GM19099 (cell line): ENCODE data around the gene MMUT.

Experiments
- POLR2A ChIP-seq: IDR thresholded peaks from 3 replicates; pipeline ENCODE4 v1.6.1; 2011; ENCODE audit warnings: low read depth; ENCODE audit not compliant: insufficient read length; ENCODE audit errors: extremely low read depth

The MMUT gene

DNA sequence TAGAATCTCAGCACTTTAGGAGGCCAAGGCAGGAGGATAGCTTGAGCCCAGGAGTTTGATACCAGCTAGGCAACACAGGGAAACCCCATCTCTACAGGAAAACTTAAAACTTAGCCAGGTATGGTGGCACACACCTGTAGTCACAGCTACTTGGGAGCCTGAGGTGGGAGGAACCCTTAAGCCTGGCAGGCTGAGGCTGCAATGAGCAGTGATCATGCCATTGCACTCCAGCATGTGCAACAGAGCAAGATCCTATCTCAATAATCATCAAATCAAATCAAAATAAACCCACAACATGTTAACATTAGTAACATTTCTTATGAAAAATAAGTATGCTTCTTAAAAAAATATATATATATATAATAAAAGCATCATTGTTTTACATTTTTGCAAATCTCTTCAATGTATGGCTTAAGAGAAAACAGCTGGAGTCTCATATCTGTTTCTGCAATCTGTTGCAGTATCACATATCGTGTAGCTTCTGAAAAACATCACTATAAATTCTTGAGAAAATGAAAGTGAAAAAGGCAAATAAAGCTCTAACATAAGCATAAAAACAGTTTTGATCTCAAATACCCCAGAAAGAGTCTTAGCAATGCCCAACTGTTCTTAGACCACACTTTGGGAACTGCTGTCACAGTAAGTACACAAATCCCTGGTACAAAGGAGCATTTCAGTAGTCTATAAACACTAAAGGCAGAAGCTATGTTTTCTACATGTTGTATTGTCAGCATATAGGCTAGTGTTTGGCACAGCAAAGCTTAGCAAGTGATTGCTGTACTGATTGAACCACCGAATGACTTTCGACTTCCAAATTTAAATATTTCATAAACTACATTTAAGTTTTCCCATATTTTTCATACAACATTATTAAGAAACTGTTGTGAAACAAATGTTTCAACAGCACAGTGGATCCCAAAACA lies 8.0 kb downstream of the MMUT start:
- TF ChIP-seq POLR2A = no peak

- no peak for TF ChIP-seq POLR2A
Measured at GRCh38 chr6:49453221-49453620, 9.8 kb downstream of the MMUT start.

DNA sequence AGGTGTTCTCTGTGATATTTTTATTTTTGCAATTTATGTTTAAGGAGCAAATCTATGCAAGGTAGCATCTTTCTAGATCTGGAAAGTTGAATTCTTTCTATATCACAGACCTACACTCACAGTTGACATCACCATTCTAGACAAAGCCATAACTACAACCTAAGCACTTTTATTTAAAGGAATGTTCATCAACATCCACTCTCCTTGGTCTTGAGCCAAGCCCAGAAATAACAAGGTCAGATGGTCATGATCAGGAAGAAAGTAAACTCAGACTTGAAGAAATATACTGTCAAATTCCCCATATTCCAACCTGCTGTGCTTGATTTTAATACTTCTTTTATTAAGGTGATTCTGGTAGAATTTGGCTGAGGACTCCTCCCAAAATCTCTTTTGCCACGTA lies 32.2 kb downstream of the MMUT start:
- no peak for TF ChIP-seq POLR2A

- no peak for TF ChIP-seq POLR2A
Measured at GRCh38 chr6:49430187-49430586, 32.9 kb downstream of the MMUT start.

DNA sequence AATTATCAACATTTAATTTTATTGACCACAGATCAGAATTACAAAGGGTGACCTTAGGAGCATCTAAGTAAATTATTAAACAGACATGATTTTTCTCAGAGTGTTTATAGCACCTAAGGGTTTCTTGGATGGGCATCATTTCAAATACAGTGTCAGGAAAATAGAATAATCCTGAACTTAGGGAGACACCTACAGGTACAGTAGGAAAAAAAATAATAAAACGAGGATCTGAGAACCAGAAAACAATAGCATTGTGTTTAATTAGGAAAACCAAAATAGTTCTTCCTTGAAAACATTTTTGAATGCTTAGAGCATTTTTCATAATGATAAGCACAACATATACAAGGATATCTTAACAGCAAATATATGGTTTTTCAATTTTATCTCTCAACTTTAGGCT lies 39.2 kb downstream of the MMUT start:
- TF ChIP-seq POLR2A = no peak

GRCh38 chr6:49416195-49416594 lies 46.9 kb downstream of the MMUT start:
- TF ChIP-seq POLR2A = no peak

- TF ChIP-seq POLR2A = no peak
Measured at GRCh38 chr6:49415358-49415757, 47.7 kb downstream of the MMUT start.

GRCh38 chr6:49410564-49410963 lies 52.5 kb downstream of the MMUT start:
- TF ChIP-seq POLR2A = no peak

DNA sequence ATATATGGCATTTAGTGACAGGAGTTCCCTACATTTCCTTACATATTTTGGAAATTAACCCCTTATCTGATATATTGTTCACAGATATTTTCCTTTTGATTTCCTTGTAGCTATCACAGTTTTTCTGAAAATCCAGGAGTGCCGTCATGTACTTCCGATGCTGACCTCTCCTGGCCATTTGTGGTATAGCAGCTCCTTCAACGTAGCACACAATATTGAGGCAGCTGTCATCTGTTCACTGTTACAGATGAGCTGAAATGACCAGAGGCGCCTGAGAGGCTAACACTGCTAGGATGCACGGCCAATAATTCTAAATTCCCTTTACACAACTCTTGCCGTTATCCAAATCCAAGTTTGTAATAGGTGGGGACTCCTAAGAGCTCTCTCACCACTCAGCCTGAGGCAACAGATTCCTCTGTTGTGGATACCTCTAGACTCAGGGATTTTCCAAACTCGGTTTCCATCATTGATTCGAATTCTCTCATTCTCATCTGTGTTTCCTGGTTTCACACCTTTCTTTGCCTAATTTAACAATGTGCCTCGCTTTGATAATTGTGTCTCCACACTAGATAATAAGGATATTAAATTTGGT lies 53.0 kb downstream of the MMUT start:
- TF ChIP-seq POLR2A = no peak

DNA sequence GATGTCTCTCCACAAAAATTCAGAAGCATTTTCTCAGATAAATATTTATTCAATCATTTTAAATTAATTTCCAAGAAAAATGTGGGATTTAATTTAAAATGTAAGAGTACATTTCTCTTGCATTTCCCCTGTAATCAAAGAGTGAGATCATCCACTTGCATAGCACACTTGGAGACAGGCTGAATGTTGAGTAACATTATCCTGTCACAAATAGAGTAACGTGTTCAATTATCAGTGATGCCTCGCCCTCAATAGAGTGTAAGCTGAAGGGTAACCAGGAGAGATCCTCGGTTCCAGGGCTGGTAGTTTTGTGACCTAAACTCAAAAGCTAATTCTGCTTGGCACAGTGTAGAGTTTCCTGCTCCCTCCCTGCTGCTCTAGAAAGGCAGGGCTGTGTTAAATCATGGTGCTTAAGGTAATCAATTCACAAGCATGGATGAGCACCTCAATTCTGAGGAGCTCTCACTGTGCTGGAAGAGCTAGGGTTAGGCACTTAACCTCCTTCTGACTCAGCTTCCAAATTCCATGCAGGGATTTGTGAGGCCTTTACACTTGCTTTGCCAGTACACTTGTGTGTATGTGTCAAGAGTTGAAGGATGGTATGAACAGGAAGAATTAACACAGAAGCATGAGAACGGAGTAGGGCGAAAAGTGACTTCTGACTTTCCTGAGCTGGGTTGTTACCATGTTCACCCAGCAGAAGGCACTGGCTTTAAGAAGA lies 56.6 kb downstream of the MMUT start:
- TF ChIP-seq POLR2A = no peak

DNA sequence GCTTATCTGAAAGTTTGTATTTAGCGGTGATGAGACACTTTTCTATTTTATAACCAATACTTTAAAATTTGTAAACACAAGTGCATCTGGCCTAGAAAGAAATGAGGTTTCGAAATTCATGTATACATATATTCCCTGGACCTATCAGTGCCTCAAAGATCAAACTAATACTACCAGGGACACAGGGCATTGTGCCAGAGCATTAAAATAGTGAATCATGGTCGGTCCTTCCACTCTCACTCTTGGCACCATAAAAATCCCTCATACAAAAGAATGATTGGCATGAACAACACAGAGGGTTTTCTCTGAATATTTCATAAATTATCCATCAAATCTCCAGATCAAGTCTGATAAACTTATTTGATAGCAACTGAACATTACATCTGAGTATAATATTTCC lies 62.0 kb downstream of the MMUT start:
- no peak for TF ChIP-seq POLR2A

DNA sequence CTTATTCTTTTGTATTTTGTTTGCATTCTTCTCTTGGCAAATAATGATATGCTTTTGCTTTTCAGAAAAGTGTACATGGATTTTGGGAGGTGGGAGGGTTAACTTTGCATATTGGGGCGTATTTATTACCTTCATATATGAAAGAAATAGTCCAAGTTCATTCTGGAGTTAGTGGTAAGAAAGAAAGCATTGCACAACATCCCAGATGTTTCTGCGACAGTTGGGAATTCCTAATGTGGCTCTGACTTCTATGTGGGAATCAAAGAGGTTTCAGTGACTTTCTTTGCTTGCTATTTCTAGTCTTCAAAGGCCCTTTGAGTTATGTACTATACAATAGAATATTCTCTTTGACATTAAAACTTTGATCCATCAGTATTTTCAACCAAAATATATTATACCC lies 78.1 kb downstream of the MMUT start:
- no peak for TF ChIP-seq POLR2A
